Stimulated activated CD8-positive, alpha-beta memory T cell treated with anti-CD3 and anti-CD28 coated beads, Interleukin-12 subunit alpha, Interleukin-12 subunit beta, amount 100 ng/mL, for 1 hour (primary cell): ENCODE measurements around the gene ASB13.
A peak's percentile ranks its signal among the peaks of the same experiment; 100 is the strongest.

Source experiments
- DNase-seq: peaks from one replicate; pipeline ENCODE4 v3.0.0-alpha.2; 2020; ENCODE audit warnings: low read depth

The ASB13 gene

DNA sequence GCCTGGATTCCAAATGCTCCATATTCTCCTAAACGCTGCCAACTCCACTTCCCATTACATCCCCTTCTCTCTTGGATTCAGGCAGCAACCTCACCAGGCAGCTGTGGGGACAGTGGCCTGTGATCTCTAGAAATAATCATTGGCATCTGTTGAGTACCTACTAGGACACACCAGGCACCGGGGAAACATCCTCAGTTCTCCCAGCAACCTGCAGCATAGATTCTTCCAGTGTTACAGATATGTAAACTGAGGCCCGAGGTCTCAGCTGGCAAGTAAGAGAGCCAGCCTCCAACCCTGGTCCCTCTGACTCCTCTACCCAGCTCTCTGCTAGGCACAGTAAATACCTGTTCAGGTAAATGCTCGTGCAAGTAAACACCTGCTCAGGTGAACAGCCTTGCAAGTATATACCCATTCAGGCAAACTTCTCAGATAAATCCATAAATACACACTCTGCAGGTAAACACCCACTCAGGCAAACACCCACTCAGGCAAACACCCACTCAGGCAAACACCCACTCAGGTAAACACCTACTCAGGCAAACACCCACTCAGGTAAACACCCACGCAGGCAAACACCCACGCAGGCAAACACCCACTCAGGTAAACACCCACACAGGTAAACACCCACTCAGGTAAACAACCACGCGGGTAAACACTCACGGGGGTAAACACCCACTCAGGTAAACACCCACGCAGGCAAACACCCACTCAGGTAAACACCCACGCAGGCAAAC lies 18.7 kb downstream of the ASB13 start:
- DNase-seq: no peak

DNA sequence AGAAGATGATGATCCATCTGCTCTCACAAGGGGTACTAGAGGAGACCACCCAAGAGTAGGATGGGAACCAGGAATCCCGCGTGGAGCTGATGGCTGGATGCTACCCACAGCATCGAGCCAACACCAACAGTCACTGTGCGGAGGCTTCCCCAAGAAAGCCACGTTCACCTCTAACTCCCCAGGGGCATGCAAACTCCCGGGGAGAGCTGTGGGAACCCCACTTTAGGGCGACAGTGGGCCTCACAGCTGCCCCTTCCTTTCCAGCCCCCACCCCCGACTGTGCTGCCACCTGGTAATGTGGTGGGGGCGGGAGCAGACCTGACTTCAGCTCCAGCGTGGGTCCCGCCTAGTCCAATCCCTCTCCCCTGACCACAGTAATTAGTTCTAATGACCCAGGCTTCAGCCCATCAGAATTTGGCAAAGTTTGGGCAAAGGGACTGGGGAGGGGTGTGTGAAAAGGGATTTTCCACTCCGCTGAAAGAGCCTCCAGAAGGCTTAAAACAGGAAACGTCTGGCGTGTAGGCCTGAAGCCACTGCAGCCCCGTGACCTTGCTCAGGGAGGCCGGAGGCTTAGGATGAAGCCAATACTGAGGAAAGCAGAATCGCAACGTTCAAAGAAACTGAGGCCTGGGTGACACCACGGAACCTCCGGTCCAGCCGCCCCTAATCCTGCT lies 20.3 kb downstream of the ASB13 start:
- no peak for DNase-seq

DNA sequence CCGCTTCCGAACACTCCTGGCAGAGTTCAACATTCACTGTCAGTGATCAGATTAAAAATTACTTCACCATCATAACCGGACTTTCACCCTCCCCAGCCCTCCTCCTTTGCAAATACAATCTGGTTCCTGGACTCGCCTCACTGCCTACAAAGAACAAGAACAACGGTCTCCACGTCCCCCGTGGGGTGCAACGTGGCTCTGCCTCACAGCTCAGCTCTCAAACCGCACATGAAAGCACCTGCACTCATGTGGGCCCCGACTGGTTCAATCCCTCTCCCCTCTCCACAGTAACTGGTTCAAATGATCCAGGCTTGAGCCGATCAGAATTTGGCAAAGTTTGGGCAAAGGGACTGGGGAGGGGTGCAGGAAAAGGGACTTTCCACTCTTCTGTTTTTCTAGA lies 21.0 kb downstream of the ASB13 start:
- no peak for DNase-seq

DNA sequence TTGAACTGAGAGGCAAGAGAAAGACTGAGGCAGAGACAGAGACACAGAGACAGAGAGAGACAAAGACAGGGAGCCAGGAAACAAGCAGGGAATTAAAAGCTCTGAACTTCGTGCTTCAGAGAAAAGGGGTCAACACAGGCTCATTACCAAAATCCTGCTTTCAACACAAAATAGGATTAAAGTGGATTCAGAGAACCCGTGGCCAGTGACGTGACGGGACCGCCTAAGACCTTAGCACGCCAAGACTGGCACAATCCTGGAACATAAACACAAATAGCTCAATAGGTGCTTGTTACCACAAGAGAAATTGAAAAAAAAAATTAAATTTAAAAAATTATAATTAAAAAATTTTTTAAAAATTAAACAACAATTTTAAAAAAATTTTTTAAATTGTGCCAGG lies 21.5 kb downstream of the ASB13 start:
- no peak for DNase-seq

DNA sequence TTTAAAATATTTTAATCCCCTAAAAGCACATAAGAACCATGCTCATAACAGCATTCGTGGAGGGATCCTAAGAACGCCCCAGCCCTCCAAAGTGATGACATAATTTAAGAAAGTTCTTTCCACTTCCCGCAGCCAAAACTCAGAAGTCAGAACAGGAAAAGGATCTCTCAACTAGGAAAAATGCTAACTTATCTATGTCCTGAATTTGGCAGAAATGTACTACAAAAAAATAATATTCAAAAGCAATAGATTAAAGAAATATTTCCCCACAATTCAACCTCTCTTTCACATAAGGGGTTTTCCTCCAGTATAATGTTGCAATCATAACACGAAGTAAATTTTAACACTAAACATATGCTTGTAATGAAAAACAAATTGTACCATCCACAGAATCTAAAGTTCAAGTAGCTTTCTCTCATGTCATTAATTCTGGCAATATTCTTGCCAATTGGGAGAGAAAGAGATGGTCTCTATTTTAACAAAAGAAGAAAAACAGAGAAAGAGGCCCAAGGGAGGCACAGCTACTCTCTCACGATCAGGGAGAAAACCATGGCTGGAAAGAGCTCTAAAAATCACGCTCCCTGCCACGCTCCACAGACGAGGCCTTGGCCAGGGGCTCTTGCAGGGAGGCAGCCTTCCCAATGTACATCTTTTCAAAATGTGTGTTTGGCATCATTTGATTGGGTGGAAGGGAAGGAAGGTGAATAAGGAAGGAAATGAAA lies 22.9 kb downstream of the ASB13 start:
- DNase-seq: no peak

DNA sequence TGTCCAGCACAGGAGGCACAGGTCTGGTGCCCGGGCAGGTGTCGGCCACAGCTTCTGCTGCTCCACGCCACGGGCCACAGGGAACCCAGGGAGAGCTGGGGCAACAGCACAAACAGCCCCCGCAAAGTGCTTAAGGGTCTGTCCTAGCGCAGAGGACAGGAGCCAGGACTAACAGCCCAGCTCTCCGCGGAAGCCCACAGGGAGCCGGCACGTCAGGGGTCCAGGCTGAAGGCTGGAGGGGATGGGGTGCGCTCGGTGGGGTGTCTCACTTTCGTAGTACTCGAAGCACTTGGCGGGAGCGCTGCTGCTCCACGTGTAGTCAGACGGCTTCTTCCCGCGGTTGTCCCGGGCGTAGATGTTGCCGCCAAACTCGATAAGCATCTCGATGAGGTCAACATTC lies 24.9 kb downstream of the ASB13 start:
- no peak for DNase-seq

DNA sequence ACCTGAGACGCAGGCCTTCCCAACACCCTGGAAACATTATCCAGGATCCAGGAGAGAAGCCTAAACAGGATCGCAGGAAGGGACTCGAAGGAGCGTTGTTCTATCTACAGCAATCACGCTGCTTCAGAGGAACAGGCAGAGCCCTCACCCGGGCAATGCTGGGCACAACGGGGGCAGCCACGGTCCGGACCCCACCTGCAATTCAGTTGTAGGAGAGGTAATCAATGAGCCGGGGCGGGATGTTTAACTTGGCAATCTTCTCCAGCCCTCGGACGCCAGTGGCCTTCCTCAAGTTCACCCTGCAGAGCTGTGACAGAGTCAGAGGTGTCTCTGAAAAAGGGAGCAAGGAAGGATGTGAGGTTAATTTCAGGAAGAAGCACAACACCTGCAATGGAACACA lies 25.9 kb downstream of the ASB13 start:
- DNase-seq: no peak

DNA sequence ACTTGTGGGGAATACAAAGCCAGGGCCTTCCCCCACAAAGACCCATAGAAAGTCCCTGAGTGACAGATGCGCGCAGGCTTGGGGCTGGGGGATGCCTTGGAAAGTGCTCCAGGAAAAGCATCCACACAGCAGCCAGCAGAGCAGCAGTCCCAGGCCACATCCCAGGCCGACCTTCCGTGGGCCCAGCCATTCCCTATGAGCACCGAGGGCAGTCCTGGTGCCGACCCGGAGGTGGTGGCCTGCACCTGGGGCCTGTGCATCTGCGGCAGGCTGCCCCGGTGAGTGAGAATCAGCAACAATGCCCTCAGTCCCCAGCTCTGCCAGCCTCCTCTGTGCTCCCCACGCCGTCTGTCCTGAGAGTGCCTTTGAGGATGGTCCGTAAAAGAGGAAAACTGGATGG lies 26.4 kb downstream of the ASB13 start:
- DNase-seq: no peak

DNA sequence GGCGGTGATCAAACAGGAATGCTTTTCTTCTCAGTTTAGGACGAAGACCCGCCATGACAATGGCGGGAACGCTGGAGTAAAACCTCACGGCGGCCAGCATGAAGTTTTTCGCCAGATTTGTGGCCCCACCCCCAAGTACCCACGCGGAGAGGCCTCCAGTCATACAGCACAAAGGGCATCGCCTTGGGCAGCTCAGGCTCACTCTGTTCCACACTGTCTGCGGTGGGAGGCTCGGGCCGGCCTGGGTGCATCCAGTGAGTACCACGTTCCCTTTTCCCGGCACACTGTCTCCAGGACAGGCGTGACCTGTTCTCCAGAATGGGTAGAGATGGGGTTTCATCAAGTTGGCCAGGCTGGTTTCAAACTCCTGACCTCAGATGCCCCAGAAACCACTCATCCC lies 27.3 kb downstream of the ASB13 start:
- no peak for DNase-seq

DNA sequence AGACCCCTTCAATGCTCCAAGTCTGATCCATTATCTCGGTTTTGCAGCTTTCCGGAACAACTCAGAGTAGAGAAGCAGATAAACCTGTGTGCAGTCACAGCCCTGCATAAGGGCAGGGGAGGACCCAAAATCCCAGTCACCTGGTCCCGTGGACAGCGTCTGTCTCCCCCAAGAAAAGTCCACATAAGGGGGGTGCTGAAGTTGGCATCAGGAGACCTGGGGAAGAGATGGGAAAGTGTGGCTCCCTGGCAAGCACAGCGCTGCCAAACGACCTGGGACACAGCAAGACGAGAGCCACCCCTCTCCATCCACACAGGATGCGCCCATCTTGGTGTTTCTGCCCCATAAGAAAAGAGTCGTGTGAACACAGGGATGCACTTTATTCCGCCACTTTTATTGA lies 27.9 kb downstream of the ASB13 start:
- no peak for DNase-seq

DNA sequence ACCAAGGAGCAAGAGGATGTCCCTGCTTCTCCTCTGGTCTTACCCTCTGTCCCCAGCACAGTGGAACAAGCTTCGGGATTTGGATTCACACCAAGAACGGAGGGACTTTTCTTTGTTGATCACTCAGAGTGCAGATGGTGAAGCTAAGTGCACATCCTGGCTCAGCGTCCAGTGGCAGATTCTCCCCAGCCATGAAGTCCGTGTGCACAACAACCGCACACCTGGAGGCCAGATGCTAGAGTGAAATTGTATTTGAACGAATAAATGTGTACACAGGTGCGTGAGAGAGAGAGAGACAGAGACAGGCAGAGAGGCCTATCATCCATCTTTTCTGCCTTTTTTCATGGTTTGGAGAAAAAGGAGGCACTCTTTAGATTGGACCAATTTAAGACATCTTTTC lies 31.5 kb downstream of the ASB13 start:
- no peak for DNase-seq

DNA sequence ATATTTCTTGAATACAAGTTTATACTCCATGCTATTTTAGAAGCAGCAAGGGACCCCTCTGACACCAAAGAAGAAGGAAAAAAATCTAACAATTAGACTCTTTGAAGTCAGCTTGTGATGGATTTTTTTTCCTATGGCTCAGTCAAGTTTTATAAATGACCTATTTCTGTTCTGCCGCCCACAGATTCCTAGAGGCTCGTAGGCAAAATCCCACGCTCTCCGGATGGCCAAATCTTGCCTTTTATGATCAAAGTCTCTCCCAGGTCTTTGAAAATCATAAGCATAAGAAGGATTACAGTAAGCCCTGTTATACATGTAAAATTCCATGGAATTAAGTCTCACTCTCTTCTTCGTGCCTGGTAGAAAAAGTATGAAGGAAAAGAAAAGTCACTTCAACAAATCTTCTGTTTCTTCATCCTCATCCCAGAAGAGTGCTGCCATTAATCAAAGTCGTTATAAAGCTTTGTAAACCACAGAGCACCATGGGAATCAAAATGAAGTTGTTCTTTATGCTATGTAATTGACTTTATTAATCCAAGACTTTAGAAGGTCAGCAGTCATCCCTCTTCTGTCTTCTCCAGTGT lies 33.1 kb downstream of the ASB13 start:
- no peak for DNase-seq

DNA sequence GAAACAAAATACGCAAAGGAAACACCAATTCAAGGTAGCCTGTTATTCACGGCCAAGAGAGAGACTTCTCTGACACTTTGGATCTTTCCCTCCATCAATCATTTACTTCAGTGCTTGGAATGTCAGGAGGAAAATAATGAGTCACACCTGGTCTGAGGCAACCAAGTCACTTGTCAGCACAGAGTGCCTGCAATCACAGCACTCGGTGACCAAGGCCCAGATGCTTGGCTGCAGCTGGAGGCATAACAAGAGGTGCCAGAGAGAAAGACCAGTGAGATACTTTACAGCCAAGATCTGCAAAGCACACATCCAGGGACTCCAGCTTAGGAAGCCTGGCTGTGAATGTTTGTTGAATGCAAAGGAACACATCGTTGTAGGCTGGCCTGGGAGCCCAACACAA lies 33.9 kb downstream of the ASB13 start:
- no peak for DNase-seq

DNA sequence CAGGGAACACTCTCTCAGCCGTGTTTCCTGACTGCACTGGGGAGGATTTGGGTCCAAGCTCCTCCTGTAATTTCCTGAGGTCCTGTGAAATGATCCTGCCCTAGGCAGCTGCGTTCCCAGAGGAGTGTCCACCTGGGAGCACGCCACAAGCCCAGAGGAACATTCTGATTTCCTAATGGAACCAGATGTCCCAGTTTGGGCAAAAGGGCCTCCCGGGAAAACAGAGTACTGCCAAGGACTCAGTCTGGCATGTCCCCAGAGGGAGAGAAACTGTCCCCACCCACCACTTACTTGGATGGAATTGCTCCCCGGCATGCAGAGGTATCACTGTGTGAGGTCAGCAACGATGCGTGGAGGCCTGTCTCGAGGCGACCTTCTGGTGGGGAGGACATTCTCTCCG lies 34.5 kb downstream of the ASB13 start:
- no peak for DNase-seq

DNA sequence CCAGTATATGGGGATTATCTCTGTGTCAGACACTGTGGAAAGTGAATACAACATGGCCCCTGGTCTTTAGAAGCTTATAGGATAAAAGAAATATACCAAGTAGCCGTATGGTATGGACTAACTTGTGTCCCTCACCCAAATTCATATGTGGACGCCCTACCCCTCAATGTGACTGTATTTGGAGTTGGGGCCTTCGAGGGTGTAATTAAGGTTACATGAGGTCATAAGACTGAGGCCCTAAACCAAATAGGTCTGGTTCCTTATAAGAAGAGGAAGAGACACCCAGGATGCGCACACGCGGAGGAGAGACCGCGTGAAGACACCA lies 36.3 kb downstream of the ASB13 start:
- no peak for DNase-seq

DNA sequence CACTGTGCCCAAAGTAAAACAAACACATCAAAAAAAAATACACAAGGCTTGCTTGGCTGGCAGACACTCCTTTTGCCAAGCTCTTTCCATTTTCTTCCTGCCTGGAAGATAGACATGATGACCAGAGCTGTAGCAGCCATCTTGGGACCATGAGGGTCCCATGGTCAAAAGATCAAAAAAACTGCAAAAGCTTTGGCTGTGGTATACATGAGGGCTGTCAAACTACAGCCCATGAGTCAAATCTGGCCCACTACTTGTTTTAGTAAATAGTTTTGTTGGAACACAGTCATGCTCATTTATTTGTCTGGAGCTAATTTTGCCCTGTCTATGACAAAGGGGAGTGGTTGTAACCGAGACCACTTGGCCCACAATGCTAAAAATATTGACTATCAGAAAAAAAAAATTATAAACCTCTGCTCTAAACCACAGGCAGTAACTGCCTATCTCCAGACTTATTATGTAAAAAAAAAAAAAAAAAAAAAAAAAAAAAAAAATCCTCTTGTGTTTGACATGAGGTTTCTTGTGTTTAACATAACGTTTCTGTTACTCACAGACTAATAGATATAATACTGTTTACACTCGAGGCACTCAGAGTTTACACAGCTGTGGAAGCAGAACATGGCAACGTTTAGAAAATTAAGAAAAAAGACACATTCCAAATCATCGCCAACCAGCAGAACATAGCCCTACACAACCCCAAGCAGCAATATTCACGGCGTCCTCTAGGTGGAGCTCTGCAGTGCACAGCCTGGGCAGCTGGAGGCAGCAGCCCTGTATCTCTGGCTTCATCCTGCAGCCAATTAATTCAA lies 36.9 kb downstream of the ASB13 start:
- peak; percentile 65 for DNase-seq

DNA sequence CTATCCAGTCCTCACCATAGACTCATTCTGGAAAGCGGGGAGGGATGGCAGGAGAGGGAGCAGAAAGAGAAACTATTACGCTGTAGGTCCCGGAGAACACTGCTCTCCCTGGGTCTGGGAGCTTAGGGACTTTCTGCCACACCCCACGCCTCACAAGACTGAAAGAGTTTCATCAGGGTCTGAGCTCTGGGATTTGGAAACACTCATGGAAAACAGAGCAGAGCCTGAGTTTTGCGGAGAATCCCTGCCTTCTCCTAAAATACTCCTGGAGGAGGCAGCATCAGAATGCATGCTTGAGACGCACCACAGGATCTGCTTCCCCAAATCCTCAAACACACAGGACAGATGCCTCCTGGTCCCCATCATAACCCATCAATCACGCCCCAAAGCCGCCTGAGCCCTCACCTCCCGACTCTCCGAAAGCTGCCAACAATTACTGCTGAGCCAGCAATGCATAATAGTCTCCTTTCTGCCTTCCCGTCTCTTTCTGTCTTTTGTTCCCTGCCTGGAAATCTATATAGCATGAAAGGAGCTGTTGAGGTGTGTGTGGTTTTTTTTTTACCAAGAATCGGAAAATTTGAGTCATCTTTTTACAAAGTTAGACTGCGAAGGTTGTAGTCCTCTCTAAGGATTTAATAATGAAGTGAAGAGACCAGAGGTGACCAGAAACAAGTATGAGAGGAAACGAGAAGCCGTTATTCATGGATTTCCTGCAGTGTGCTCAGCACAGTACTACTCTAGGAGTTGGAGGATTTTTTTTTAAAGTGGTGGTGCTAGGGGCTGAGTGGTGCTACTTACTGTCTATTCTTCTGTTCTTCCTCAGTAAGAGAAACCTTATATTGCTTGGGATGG lies 37.7 kb downstream of the ASB13 start:
- DNase-seq: no peak

DNA sequence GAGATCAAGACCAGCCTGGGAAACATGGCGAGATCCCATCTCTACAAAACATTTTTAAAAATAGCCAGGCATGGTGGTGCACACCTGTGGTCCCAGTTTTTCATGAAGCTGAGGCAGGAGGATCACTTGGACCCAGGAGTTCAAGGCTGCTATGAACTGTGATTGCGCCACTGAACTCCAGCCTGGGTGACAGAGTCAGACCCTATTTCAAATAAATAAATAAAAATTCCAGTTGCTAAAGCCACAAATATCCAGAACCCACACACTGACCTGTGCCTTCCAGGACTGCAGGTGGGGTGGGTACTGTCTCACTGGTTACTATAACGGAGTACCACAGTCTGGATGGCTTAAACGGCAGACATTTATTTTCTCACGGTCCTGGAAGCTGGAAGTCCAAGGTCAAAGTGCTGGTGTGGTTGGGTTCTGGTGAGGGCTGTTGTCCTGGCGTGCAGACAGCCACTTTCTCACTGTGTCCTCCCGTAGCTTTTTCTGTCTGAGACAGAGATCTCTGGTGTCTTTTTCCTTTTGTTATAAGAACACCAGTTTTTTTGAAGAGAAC lies 38.8 kb downstream of the ASB13 start:
- DNase-seq: no peak

DNA sequence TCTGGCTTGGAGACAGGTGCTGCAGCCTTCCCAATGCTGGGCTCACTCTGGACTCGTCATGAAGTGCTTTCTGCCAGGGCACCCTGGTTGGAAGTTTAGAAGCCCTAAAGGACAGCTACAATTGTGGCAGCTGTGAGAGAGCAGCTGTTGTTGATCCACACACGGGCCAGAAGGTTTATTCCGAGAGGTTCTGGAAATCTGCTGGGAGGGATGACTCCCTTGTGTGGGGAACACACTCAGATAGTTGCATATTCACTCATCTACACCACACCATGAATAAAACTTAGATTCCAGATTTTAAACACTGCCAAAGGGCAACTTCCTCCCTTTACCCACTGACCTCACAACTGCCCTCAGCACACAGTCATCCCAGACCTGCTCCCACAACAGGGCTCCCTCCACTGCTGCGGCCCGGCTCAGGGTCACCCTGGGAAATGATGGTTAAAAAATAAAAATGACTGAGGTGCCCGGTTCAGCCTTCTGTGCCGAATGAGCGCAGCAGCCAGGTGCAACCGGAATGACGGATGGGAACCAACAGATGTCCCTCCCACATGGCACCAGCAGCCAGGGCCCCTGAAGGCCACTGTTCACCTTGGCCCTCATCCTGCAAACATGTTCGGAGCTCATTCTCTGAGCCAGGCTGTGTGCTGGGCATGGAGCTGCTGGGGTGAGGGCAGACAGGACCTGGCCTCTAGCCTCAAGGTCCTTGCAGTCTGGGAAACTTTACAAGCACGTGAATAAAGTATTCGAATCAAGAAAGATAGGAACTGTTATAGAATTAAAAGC lies 40.2 kb downstream of the ASB13 start:
- no peak for DNase-seq

DNA sequence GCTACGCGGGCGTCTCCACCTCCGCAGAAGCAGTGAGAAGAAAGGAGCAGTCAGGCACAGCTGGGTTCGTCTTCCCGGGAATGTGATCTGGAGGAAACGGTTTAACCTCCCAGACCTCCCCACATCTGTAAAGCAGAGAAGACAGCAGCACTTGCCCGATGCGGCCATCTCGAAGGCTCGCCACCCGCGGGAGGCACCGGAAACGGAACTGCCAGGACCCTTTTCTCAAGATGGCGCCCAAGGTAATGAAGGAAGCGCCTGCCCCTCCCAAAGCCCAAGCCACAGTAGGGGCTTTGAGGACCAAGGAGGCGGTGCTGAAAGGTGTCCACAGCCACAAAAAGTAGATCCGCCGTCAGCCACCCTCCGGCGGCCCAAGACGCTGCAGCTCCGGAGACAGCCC lies 41.7 kb downstream of the ASB13 start:
- DNase-seq: no peak
